Uterus (tissue), 4 donors: ENCODE data around the gene HHAT. TPM values are rescaled to one million over a fixed set of nuclear protein-coding genes. Genes with fewer than 3 reads are reported as not detected.

Experiments
- DNase-seq, 2 donors: peaks; one replicate each; pipeline ENCODE4 v3.0.0-alpha.2; 2019 to 2020
- H3K27ac ChIP-seq, 2 donors: fragments of 200-600 bp; sonication (generic); 1 replicate in 1 of 2; 2 replicates in 1 of 2; pipeline ENCODE4 v1.5.1; 2016 to 2018
- H3K27me3 ChIP-seq, 2 donors: fragments of 200-600 bp; sonication (generic); one replicate each; pipeline ENCODE4 v1.5.1; 2018 to 2019; ENCODE audit warnings: control low read depth in 1 of 2
- H3K36me3 ChIP-seq, 2 donors: fragments of 200-600 bp; sonication (generic); one replicate each; pipeline ENCODE4 v1.5.1; 2019; ENCODE audit warnings: control low read depth in 1 of 2
- H3K4me1 ChIP-seq, 2 donors: fragments of 200-600 bp; sonication (generic); one replicate each; pipeline ENCODE4 v1.5.1; 2018 to 2019; ENCODE audit warnings: control low read depth in 1 of 2
- H3K4me3 ChIP-seq, 2 donors: fragments of 200-600 bp; sonication (generic); 1 replicate in 1 of 2; 2 replicates in 1 of 2; pipeline ENCODE4 v1.5.1; 2018 to 2019; ENCODE audit warnings: mild to moderate bottlenecking in 1 of 2
- H3K9me3 ChIP-seq, 2 donors: fragments of 200-600 bp; sonication (generic); one replicate each; pipeline ENCODE4 v1.5.1; 2019; ENCODE audit warnings: control low read depth in 1 of 2
- CTCF ChIP-seq, 4 experiments: fragments of 200-600 bp in 2 of 4; fragments of 450-650 bp in 2 of 4; sonication (generic) in 2 of 4; IDR thresholded peaks; one replicate each; pipeline ENCODE4 v1.5.1; 2016 to 2019; ENCODE audit warnings: antibody characterized with exemption in 4 of 4, mild to moderate bottlenecking in 2 of 4, moderate library complexity in 1 of 4
- POLR2A ChIP-seq, 2 donors: fragments of 450-650 bp; IDR thresholded peaks; one replicate each; pipeline ENCODE4 v1.6.1; 2016; ENCODE audit warnings: antibody characterized with exemption in 2 of 2, mild to moderate bottlenecking in 1 of 2, moderate library complexity in 1 of 2
- intact Hi-C: fragments of 100-400 bp; cut with DNase I; formaldehyde crosslinking; loops from one replicate; pipeline ENCODE4 v1.15.1; 2023; ENCODE audit warnings: low total_unique reads
- total RNA-seq, 4 donors: library from RNA; depleted of rRNA in 3 of 4; stranded (reverse); fragments of >200 nt in 3 of 4; gene quantifications; one replicate each; pipeline versions ENCODE4 v1.1.0 to v1.2.4, GENCODE V29; 2014 to 2023
- donor health status: DM: yes; HTN: yes; CAD: no.

The HHAT gene
- total RNA-seq, 4 donors from 2014 or later: 0.88 to 10.9 (median 3.4) TPM

DNA sequence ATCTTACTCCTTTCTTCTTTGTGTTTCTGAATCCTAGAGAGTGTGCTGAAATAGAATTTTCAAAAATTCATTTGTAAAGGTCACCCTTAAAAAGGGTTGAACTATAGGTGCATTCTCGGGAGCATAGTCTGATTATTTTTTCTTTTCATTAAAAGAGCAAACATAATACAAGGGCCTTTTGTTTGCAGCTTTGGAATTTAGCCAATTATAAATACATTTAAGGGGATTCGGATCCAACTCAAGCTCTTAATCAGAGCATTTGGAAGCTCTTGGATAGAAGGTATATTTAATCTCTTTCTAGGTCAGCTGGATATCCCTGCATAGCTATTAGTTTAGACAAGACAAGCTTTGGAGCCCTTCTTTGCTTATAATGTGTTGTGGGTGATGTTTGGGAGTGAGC, 321.7 kb downstream of the HHAT start:
- Histone ChIP-seq H3K27me3 (no peaks in the 10 kb centered on the region), H3K9me3 (no peaks in the 10 kb centered on the region), H3K36me3 (no peaks in the 10 kb centered on the region), H3K4me3 (no peak overlapping the region), H3K27ac (no peak overlapping the region), H3K4me1 (no peaks in the 10 kb centered on the region)
- intact Hi-C loops: no loop called here
- no peak for TF ChIP-seq CTCF (IDR thresholded peaks at IDR 0.05)
- DNase-seq: no peak

DNA sequence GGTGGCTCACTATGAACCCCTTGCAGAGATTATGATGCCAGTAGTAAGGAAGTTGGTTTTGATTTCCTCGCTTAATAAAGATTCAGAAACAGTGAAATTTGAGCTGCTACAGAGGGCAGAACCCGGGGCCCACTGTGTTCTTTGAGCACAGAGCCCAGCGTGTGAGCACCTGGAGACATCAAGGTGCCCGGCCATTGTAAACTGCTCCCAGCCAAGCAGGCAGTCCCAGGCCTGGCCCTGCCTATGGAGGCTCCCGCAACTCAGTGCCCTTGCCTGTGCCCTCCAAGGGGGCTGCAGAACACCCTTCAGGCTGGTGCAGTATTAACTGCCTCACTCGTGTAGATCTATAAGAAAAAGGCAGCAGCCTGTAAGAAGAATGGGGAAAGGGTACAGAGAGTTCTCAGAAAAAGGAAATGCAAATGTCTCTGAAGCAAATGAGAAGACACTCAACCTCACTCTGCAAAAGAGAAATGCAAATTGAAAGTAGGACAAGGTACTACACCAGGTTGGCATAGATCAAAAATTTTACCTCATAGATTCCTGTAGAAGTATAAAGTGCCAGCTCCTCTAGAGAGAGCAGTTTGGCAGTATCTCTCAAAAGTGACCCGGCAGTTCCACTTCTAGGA, 323.7 kb downstream of the HHAT start:
- Histone ChIP-seq H3K4me3 (no peak overlapping the region), H3K4me1 (no peaks in the 10 kb centered on the region), H3K27ac (no peak overlapping the region), H3K9me3 (no peaks in the 10 kb centered on the region), H3K27me3 (no peaks in the 10 kb centered on the region), H3K36me3 (no peaks in the 10 kb centered on the region)
- TF ChIP-seq POLR2A (IDR thresholded peaks at IDR 0.05) (no peak), CTCF (IDR thresholded peaks at IDR 0.05) (no peak)
- intact Hi-C loops: no loop called here
- no peak for DNase-seq

- H3K9me3 ChIP-seq: no peaks in the 10 kb centered on the region
- H3K4me3 ChIP-seq: no peak overlapping the region
- intact Hi-C loops: no loop called here
- TF ChIP-seq CTCF (IDR thresholded peaks at IDR 0.05) (no peak), POLR2A (IDR thresholded peaks at IDR 0.05) (no peak)
- no peaks in the 10 kb centered on the region for H3K36me3 ChIP-seq
- H3K27ac ChIP-seq: no peak overlapping the region
- H3K4me1 ChIP-seq: no peaks in the 10 kb centered on the region
- no peak for DNase-seq
- no peaks in the 10 kb centered on the region for H3K27me3 ChIP-seq
Observed at GRCh38 chr1:210653771-210654170, 325.1 kb downstream of the HHAT start.

DNA sequence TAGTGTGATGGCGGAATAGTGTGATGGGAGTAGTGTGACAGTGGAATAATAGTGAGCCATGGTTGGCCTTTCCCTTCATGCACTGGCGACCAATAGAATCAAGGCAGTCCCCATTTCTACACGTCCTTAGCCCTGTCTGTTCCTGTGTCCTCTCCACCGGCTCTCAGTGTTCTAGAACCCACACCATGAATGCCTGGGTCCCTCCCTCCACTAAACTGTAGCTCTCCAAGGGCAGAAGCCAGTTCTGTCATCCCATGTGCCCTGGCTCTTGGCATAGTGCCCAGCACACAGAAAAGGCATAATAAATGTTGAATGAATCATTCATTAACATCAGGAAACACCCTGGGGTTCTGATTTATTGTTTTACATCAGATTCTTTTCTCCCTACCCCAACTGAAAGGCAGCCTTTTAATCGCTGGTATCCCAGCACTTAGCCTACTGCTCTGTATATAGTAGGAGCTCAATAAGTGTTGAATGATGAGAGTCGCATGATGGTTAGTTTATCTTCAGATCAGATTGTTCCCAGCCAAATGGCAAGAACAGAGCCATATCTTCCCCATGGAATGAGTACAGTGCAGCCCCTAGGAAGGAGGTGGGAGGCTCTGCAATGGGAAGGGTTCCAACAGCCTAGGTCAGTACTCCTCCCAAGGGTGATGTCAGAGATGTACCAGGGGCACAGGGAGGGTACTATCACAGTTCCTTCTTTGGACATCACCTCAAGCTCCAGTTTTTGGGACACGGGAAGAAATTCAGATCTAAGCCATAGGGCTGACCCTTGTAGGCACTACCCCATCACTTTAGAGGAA, 325.7 kb downstream of the HHAT start:
- Histone ChIP-seq H3K36me3 (no peaks in the 10 kb centered on the region), H3K4me3 (no peak overlapping the region), H3K9me3 (no peaks in the 10 kb centered on the region), H3K27ac (no peak overlapping the region), H3K27me3 (no peaks in the 10 kb centered on the region), H3K4me1 (no peaks in the 10 kb centered on the region)
- intact Hi-C loops: no loop called here
- DNase-seq: no peak
- TF ChIP-seq CTCF (IDR thresholded peaks at IDR 0.05) (no peak), POLR2A (IDR thresholded peaks at IDR 0.05) (no peak)

- H3K27me3 ChIP-seq: no peaks in the 10 kb centered on the region
- no peak for TF ChIP-seq POLR2A (IDR thresholded peaks at IDR 0.05)
- no peak for TF ChIP-seq CTCF (IDR thresholded peaks at IDR 0.05)
Observed at GRCh38 chr1:210655511-210655910, 326.8 kb downstream of the HHAT start.

More at GRCh38 chr1:210655511-210655910, 326.8 kb downstream of the HHAT start:
- H3K4me1 ChIP-seq: no peaks in the 10 kb centered on the region
- DNase-seq: no peak
- intact Hi-C loops: no loop called here
- H3K9me3 ChIP-seq: no peaks in the 10 kb centered on the region
- no peaks in the 10 kb centered on the region for H3K36me3 ChIP-seq
- no peak overlapping the region for H3K4me3 ChIP-seq
- H3K27ac ChIP-seq: no peak overlapping the region
